GM20000 (cell line): Measurements from ENCODE around the gene ENOPH1.
"Not testable (repeated sequence)": the region's sequence is repeated elsewhere in the genome, so short reads cannot be mapped to it uniquely, and the experiment has no call there.

Source experiments
- DNase-seq: peaks from one replicate; pipeline ENCODE4 v3.0.0; 2012; ENCODE audit warnings: low spot score
- TF ChIP-seq, protein P1 (sequence below): IDR thresholded peaks from 2 replicates; pipeline ENCODE4 v1.5.1; 2012; ENCODE audit warnings: mild to moderate bottlenecking, control low read depth; ENCODE audit errors: extremely low read depth, missing control alignments

The ENOPH1 gene

DNA sequence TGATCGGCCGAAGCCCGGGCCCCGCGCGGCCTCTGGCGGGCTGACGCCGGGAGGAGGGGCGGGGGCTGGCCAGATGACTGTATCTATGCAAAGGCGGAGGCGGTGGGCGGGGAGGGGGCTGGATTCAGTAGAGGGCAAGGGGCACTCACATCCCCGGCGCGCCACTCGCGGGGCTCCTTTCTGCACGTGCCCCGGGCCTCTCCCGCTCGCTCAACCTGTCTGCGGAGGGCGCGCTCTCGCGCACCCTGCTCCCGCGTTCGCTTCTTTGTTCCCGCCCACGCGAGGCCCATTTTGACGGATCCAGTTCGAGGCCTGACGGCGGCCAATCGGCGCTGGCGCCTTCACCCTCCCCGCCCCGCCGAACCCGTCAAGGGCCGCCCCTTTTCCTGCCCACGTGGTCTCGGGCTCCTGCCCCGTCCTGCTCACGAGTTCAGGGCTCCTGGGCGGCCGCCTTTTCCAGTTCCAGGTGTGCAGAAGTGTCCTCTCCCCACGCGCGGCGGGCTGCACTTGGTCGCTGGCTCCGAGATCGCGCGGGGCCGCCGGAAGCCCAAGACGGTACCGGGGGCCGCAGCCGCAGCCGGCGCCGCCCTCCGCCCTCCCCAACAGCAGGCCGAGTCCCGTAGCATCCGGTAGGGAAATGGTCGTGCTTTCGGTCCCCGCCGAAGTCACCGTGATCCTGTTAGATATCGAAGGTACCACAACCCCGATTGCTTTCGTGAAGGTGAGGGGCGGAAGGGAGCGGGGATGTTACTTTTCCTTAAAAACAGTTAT is at the start of gene ENOPH1, which contains the start of gene HNRNPDL:
ENOPH1 (plus strand) TSS at position 398 of the 771 bp plus-strand sequence; CDS start at position 638, 240 bp downstream.
HNRNPDL (minus strand) TSS at position 270 of the 771 bp plus-strand sequence. CDS start 772 bp downstream, outside the sequence.
- DNase-seq = peak; percentile 97
- TF ChIP-seq, protein P1, sequence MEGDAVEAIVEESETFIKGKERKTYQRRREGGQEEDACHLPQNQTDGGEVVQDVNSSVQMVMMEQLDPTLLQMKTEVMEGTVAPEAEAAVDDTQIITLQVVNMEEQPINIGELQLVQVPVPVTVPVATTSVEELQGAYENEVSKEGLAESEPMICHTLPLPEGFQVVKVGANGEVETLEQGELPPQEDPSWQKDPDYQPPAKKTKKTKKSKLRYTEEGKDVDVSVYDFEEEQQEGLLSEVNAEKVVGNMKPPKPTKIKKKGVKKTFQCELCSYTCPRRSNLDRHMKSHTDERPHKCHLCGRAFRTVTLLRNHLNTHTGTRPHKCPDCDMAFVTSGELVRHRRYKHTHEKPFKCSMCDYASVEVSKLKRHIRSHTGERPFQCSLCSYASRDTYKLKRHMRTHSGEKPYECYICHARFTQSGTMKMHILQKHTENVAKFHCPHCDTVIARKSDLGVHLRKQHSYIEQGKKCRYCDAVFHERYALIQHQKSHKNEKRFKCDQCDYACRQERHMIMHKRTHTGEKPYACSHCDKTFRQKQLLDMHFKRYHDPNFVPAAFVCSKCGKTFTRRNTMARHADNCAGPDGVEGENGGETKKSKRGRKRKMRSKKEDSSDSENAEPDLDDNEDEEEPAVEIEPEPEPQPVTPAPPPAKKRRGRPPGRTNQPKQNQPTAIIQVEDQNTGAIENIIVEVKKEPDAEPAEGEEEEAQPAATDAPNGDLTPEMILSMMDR = no peak

GRCh38 chr4:82380831-82381230 is 49.6 kb upstream of the ENOPH1 start:
- no peak for DNase-seq
- TF ChIP-seq, protein P1 = no peak

DNA sequence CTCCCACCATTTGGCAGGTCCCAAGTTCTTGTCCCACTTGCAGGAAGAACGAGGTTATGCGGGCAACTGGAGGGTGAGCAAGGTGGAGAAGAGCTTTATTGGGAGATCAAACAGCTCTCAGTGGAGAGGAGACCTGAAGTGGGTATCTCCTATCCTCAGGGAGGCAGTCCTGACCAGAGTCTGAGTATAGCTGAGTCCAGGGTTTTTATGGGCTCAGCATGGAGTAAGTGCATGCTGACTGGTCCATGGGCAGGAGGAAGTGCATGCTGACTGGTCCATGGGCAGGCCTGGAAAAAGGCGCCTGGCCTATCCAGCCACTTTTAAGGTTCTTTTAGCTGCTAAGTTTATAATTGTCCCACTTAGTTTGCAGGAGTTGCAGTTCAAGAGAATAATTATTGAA is 49.2 kb upstream of the ENOPH1 start:
- no peak for DNase-seq
- TF ChIP-seq, protein P1 = no peak

DNA sequence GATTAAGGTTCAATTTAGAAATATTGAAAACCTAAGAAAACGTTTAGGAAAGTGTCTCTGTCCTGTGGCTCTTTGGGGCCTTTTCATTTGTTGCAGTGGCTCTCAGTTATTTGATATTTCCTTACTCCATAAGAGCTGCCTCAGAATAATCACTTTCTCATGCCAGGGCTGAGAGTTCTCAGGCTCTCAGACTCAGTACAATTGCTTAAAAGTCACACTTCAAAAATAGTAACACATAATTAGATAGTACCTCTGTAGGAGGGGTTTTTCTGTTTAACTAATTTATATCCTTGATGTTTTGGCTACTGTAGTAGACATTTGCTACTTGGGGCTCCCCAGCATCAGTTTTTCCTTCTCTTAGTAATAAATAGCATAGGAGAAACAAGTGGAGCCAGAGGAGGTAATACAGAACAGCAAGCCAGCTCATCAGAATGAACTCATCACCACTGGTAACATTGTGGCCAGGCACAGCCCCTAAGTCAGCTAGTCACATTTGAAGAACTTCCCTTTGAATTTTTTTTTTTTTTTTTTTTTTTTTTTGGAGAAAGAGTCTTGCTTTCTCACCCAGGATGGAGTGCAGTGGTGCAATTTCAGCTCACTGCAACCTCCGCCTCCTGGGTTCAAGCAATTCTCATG is 48.6 kb upstream of the ENOPH1 start:
- DNase-seq = no peak

DNA sequence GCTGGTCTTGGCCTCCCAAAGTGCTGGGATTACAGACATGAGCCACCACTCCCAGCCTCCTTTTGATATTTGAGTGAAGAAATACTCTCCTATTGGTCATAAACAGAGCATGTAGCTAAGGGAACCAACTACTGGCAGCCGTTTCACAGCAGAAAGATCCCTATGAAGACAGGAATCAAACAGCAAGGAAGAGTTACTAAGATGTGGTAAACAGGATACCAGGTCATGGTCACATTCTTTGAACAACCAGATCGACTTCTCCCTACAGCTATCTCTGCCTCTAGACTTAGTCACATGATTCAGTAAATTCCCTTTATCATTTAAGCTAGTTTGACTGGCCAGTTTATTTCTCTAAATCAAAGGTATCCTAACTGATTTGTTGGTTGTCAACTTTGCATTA is 47.6 kb upstream of the ENOPH1 start:
- DNase-seq = no peak
- TF ChIP-seq, protein P1 = no peak

More for the DNA sequence above, 48.6 kb upstream of the ENOPH1 start:
- TF ChIP-seq, protein P1 = no peak

GRCh38 chr4:82386312-82386711 is 44.1 kb upstream of the ENOPH1 start:
- DNase-seq = not testable (repeated sequence)

DNA sequence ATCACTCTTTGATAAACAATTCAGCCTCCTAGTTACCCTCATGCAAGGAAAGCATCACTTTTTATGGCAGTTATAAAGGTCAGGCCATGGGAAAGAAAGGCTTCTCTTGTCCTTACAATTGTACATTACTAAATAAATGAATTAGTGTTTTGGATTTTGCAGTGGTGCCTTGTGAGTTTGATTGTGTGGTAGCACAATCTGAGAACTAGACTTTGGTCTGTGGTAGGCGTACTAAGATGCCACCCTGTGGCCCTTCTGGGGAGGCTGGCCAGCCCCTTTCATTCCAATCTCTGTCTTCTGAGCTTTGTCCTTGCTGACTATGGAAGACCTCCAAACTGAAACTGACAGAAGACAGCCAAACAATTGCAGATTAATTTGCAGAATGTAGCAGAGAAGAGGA is 42.0 kb upstream of the ENOPH1 start:
- TF ChIP-seq, protein P1 = no peak
- no peak for DNase-seq

DNA sequence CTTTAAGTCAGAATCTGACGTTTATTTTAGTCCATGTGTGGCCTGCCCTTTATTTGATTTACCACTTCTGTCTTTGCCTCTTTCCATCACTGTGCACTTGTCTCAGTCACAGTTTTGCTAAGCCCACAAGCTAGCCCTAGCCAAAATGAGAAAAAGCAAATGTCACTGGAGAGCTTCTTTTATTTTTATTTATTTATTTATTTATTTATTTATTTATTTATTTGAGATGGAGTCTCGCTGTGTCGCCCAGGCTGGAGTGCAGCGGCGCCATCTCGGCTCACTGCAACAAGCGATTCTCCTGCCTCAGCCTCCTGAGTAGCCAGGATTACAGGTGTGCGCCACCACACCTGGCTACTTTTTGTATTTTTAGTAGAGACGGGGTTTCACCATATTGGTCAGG is 40.3 kb upstream of the ENOPH1 start:
- DNase-seq = not testable (repeated sequence)
